Measurements from ENCODE around the gene SNPH.

GRCh38 chr20:1341561-1342265 is 75.6 kb downstream of the SNPH start:
- no peak for TF ChIP-seq ZNF214 (tag by site-specific recombination; IDR thresholded peaks at IDR 0.05; ENCODE audit: borderline replicate concordance)
- TF ChIP-seq ATF2 (tag by site-specific recombination; IDR thresholded peaks at IDR 0.05; ENCODE audit: low read depth) = no peak
- no peak for TF ChIP-seq CTCF (tag by site-specific recombination; IDR thresholded peaks at IDR 0.05)
- no peak for TF ChIP-seq ZNF146 (tag by site-specific recombination; IDR thresholded peaks at IDR 0.05)
- TF ChIP-seq ZBTB44 (tag by site-specific recombination; IDR thresholded peaks at IDR 0.05) = no peak
- TF ChIP-seq ZNF23 (tag by site-specific recombination; IDR thresholded peaks at IDR 0.05; ENCODE audit: borderline replicate concordance) = no peak
- no peak for TF ChIP-seq ZNF223 (tag by site-specific recombination; IDR thresholded peaks at IDR 0.05)
- TF ChIP-seq KLF1 (tag by site-specific recombination; IDR thresholded peaks at IDR 0.05) = no peak
- TF ChIP-seq ZBTB7A (tag by site-specific recombination; IDR thresholded peaks at IDR 0.05; ENCODE audit: low read depth) = no peak
- no peak for TF ChIP-seq ZNF501 (tag by site-specific recombination; IDR thresholded peaks at IDR 0.05)
- no peak for TF ChIP-seq TCF7L2 (IDR thresholded peaks at IDR 0.05; ENCODE audit: borderline replicate concordance, low read depth, low read length)
- no peak for TF ChIP-seq ZNF366 (tag by site-specific recombination; conservative IDR thresholded peaks at IDR 0.05)
- TF ChIP-seq PRDM1 (tag by site-specific recombination; IDR thresholded peaks at IDR 0.05) = no peak
